Neural cell (in vitro differentiated cells): Measurements from ENCODE around the gene CNTD1. TPM values are rescaled to one million over a fixed set of nuclear protein-coding genes. Genes with fewer than 3 reads are reported as not detected.

Source experiments
- H2AFZ ChIP-seq: fragments of 200-600, 300-800 bp; sonication (generic), shearing (Covaris generic); 2 replicates; pipeline ENCODE4 v1.6.0; 2014; ENCODE audit warnings: low read depth, mild to moderate bottlenecking, antibody characterized with exemption, low read length, moderate library complexity
- H3F3A ChIP-seq: fragments of 200-600 bp; shearing (Covaris generic); 2 replicates; pipeline ENCODE4 v1.6.1; 2016; ENCODE audit warnings: mild to moderate bottlenecking, moderate library complexity, mixed read lengths, antibody characterized with exemption, low read length; ENCODE audit not compliant: insufficient read depth, poor library complexity, severe bottlenecking
- H3K27ac ChIP-seq: fragments of 200-600, 300-800 bp; sonication (generic), shearing (Covaris generic); 2 replicates; pipeline ENCODE4 v1.5.1; 2014; ENCODE audit warnings: mild to moderate bottlenecking, low read length, moderate library complexity
- H3K27me3 ChIP-seq: fragments of 300-800, 200-600 bp; sonication (generic), shearing (Covaris generic); 2 replicates; pipeline ENCODE4 v1.6.0; 2014; ENCODE audit warnings: mild to moderate bottlenecking, low read depth, low read length, moderate library complexity; ENCODE audit not compliant: insufficient read depth
- H3K36me3 ChIP-seq: fragments of 300-800, 200-600 bp; sonication (generic), shearing (Covaris generic); 2 replicates; pipeline ENCODE4 v1.5.1; 2014; ENCODE audit warnings: mild to moderate bottlenecking, antibody characterized with exemption, low read length, moderate library complexity; ENCODE audit not compliant: insufficient read depth
- H3K4me2 ChIP-seq: fragments of 300-800, 200-600 bp; sonication (generic), shearing (Covaris generic); 2 replicates; pipeline ENCODE4 v1.6.0; 2014; ENCODE audit warnings: mild to moderate bottlenecking, low read length
- H3K4me3 ChIP-seq: fragments of 300-800, 200-600 bp; sonication (generic), shearing (Covaris generic); 2 replicates; pipeline ENCODE4 v1.5.1; 2014; ENCODE audit warnings: mild to moderate bottlenecking, low read length, moderate library complexity
- H3K79me2 ChIP-seq: fragments of 200-600 bp; shearing (Covaris generic); replicated peaks from 2 replicates; pipeline ENCODE4 v1.6.0; 2014; ENCODE audit warnings: mild to moderate bottlenecking, low read length, moderate library complexity; ENCODE audit not compliant: insufficient read depth
- H3K9ac ChIP-seq: fragments of 300-800, 200-600 bp; sonication (generic), shearing (Covaris generic); 2 replicates; pipeline ENCODE4 v1.6.1; 2016; ENCODE audit warnings: mild to moderate bottlenecking, low read length, mixed read lengths
- H3K9me2 ChIP-seq: fragments of 200-600 bp; shearing (Covaris generic); 2 replicates; pipeline ENCODE4 v1.6.1; 2016; ENCODE audit warnings: mild to moderate bottlenecking, low read length, mixed read lengths; ENCODE audit not compliant: insufficient read depth
- H3K9me3 ChIP-seq: fragments of 200-600, 300-800 bp; sonication (generic), shearing (Covaris generic); 2 replicates; pipeline ENCODE4 v1.6.1; 2016; ENCODE audit warnings: mild to moderate bottlenecking, mixed run types, low read length, moderate library complexity, mixed read lengths
- H4K20me1 ChIP-seq: fragments of 200-600 bp; shearing (Covaris generic); 2 replicates; pipeline ENCODE4 v1.6.1; 2016; ENCODE audit warnings: mild to moderate bottlenecking, mixed run types; ENCODE audit not compliant: insufficient read depth
- EP300 ChIP-seq: fragments of 450-650 bp; conservative IDR thresholded peaks from 2 replicates; pipeline ENCODE4 v1.6.1; 2014; ENCODE audit warnings: antibody characterized with exemption, mild to moderate bottlenecking, moderate library complexity; ENCODE audit not compliant: poor library complexity, severe bottlenecking
- EZH2 ChIP-seq: fragments of 200-600, 300-800 bp; shearing (Covaris generic), sonication (generic); IDR thresholded peaks from 2 replicates; pipeline ENCODE4 v1.6.1; 2014; ENCODE audit warnings: antibody characterized with exemption, low read length, borderline replicate concordance, mild to moderate bottlenecking; ENCODE audit not compliant: insufficient read depth, poor library complexity, severe bottlenecking
- MXI1 ChIP-seq: fragments of 450-650 bp; conservative IDR thresholded peaks from 2 replicates; pipeline ENCODE4 v1.6.1; 2014; ENCODE audit warnings: antibody characterized with exemption, mild to moderate bottlenecking; ENCODE audit not compliant: poor library complexity, severe bottlenecking
- POLR2AphosphoS5 ChIP-seq: IDR thresholded peaks from 2 replicates; pipeline ENCODE4 v1.6.1; 2012
- RAD21 ChIP-seq: fragments of 450-650 bp; conservative IDR thresholded peaks from 2 replicates; pipeline ENCODE4 v1.6.1; 2014; ENCODE audit warnings: antibody characterized with exemption, mild to moderate bottlenecking, moderate library complexity
- SMC3 ChIP-seq: fragments of 450-650 bp; conservative IDR thresholded peaks from 2 replicates; pipeline ENCODE4 v1.6.1; 2014; ENCODE audit warnings: antibody characterized with exemption, mild to moderate bottlenecking, moderate library complexity; ENCODE audit not compliant: poor library complexity
- TAF1 ChIP-seq: IDR thresholded peaks from 2 replicates; pipeline ENCODE4 v1.6.1; 2012; ENCODE audit warnings: low read depth
- polyA plus RNA-seq: library from polyadenylated mRNA; depleted of rRNA; stranded (reverse); fragments of >200 nt; gene quantifications from 2 replicates; pipeline ENCODE4 v1.2.3, GENCODE V29; 2014
- TF ChIP-seq, protein P1 (sequence below): IDR thresholded peaks from 2 replicates; pipeline ENCODE4 v1.6.1; 2012; ENCODE audit warnings: borderline replicate concordance
- TF ChIP-seq, protein P2 (sequence below): fragments of 450-650 bp; IDR thresholded peaks from 2 replicates; pipeline ENCODE4 v1.5.1; 2014; ENCODE audit warnings: antibody characterized with exemption, mild to moderate bottlenecking, moderate library complexity; ENCODE audit not compliant: poor library complexity, severe bottlenecking

CNTD1 gene
- polyA plus RNA-seq, 1 donor from 2014 or later = 0.21 TPM

DNA sequence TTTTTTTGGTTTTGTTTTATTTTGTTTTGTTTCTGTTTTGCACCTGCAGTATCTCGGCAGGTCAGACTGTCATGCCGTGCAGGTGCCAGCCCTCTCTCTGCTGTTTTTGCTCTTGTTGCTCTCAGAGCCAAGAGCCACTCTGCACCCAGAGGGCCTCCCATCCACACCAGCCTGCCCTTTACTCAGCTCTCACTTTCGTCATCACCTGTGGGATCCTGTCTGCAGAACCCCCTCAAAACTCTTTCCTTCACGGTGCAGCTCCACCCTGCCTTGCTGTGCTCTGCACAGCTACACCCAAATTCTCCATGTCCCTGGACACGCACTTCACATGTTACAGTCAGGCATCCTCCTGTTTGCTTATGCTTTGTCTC, 54.9 kb downstream of the CNTD1 start:
- TF ChIP-seq, protein P1, sequence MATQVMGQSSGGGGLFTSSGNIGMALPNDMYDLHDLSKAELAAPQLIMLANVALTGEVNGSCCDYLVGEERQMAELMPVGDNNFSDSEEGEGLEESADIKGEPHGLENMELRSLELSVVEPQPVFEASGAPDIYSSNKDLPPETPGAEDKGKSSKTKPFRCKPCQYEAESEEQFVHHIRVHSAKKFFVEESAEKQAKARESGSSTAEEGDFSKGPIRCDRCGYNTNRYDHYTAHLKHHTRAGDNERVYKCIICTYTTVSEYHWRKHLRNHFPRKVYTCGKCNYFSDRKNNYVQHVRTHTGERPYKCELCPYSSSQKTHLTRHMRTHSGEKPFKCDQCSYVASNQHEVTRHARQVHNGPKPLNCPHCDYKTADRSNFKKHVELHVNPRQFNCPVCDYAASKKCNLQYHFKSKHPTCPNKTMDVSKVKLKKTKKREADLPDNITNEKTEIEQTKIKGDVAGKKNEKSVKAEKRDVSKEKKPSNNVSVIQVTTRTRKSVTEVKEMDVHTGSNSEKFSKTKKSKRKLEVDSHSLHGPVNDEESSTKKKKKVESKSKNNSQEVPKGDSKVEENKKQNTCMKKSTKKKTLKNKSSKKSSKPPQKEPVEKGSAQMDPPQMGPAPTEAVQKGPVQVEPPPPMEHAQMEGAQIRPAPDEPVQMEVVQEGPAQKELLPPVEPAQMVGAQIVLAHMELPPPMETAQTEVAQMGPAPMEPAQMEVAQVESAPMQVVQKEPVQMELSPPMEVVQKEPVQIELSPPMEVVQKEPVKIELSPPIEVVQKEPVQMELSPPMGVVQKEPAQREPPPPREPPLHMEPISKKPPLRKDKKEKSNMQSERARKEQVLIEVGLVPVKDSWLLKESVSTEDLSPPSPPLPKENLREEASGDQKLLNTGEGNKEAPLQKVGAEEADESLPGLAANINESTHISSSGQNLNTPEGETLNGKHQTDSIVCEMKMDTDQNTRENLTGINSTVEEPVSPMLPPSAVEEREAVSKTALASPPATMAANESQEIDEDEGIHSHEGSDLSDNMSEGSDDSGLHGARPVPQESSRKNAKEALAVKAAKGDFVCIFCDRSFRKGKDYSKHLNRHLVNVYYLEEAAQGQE = no peak
- TF ChIP-seq SMC3 (no peak), EZH2 (no peak), TAF1 (no peak), RAD21 (no peak), POLR2AphosphoS5 (no peak), EP300 (no peak), MXI1 (no peak)
- TF ChIP-seq, protein P2, sequence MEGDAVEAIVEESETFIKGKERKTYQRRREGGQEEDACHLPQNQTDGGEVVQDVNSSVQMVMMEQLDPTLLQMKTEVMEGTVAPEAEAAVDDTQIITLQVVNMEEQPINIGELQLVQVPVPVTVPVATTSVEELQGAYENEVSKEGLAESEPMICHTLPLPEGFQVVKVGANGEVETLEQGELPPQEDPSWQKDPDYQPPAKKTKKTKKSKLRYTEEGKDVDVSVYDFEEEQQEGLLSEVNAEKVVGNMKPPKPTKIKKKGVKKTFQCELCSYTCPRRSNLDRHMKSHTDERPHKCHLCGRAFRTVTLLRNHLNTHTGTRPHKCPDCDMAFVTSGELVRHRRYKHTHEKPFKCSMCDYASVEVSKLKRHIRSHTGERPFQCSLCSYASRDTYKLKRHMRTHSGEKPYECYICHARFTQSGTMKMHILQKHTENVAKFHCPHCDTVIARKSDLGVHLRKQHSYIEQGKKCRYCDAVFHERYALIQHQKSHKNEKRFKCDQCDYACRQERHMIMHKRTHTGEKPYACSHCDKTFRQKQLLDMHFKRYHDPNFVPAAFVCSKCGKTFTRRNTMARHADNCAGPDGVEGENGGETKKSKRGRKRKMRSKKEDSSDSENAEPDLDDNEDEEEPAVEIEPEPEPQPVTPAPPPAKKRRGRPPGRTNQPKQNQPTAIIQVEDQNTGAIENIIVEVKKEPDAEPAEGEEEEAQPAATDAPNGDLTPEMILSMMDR = no peak
- no peaks in the 10 kb centered on the region for H3F3A ChIP-seq
- H3K4me2 ChIP-seq = no peak overlapping the region
- no peaks in the 10 kb centered on the region for H3K36me3 ChIP-seq
- H3K9me2 ChIP-seq = no peaks in the 10 kb centered on the region
- H3K27ac ChIP-seq = no peak overlapping the region
- H4K20me1 ChIP-seq = no peaks in the 10 kb centered on the region
- no peak overlapping the region for H3K9ac ChIP-seq
- no peaks in the 10 kb centered on the region for H3K79me2 ChIP-seq
- no peak overlapping the region for H3K4me3 ChIP-seq
- H3K9me3 ChIP-seq = no peaks in the 10 kb centered on the region
- no peak overlapping the region for H2AFZ ChIP-seq
- no peaks in the 10 kb centered on the region for H3K27me3 ChIP-seq

DNA sequence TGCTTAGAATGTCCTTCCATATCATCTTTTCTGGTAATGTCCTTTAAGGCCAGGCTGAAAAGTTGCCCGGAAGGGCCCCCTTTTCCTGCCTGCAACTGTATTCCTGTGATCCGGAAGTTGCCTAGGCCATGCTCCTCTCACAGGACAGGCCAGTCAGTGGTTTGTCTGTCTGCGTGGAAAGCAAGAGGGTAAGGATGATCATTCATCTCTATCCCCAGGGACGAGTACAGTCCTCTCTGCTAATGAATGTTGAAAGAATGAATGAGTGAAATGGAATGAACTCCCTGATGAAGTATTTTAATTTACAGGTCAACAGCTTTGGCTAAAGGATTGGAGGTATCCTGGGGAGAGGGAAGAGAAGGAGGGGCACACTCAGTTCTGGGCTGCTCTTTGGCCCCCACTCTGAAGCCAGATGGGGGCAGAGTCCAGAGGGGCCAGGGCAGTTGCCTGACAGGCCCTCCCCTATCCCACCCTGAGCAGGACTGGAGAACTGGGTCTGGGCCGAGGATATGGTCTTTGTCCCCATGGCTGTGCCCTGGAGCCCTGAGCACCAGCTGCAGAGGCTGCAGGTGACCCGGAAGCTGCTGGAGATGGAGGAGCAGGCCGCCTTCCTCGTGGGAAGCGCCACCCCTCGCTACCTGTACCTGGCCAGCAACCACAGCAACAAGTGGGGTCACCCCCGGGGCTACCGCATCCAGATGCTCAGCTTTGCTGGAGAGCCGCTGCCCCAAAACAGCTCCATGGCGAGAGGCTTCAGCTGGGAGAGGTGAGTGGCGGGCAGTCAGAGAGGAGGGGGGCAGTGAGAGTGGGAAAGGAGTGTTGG, 55.5 kb downstream of the CNTD1 start:
- Histone ChIP-seq H2AFZ (no peak overlapping the region), H3K27me3 (no peaks in the 10 kb centered on the region), H3K9me3 (no peaks in the 10 kb centered on the region), H3K9ac (no peak overlapping the region), H3K4me2 (no peak overlapping the region), H3K79me2 (no peaks in the 10 kb centered on the region), H3K9me2 (no peaks in the 10 kb centered on the region), H3K27ac (no peak overlapping the region), H3F3A (no peaks in the 10 kb centered on the region), H4K20me1 (no peaks in the 10 kb centered on the region), H3K36me3 (no peaks in the 10 kb centered on the region), H3K4me3 (no peak overlapping the region)
- TF ChIP-seq SMC3 = no peak
- no peak for TF ChIP-seq EP300
- no peak for TF ChIP-seq POLR2AphosphoS5
- TF ChIP-seq, protein P2 = no peak
- TF ChIP-seq, protein P1 = no peak
- TF ChIP-seq EZH2 = no peak
- no peak for TF ChIP-seq RAD21
- no peak for TF ChIP-seq MXI1
- TF ChIP-seq TAF1 = no peak
